ENCODE measurements around the gene VEZF1. TPM values are rescaled to one million over a fixed set of nuclear protein-coding genes. Genes with fewer than 3 reads are reported as not detected.
A peak's percentile ranks its signal among the peaks of the same experiment; 100 is the strongest.

VEZF1 gene
- total and polyA plus RNA-seq, 2 donors (not counting 1 experiment from before 2014, with no cell fraction given), result 14.7 to 75.9 TPM

GRCh38 chr17:57943645-57944044 lies 44.4 kb downstream of the VEZF1 start:
- Mint-ChIP-seq H3K9me3 (ENCODE audit: insufficient read depth) (peaks cover 2% of the 10 kb centered on the region), H3K27ac (no peak overlapping the region), H3K4me1 (peaks cover 55% of the 10 kb centered on the region), H3K4me3 (no peak overlapping the region), H3K27me3 (peaks cover 50% of the 10 kb centered on the region)
- H3K27ac ChIP-seq (ENCODE audit: low read length in 2 of 2), result no peak overlapping the region
- H2AFZ ChIP-seq (ENCODE audit: insufficient read depth, low read depth, low read length, poor library complexity, severe bottlenecking), result no peak overlapping the region
- H3K4me2 ChIP-seq (replicated peaks; ENCODE audit: low read depth, low read length, poor library complexity, severe bottlenecking), result no peak overlapping the region
- ChIA-PET POLR2A (interaction anchor here (1.0 kb wide), 1 partner anchor 18 kb away, joined by 6 read pairs; no protein-coding TSS in a partner anchor), CTCF (interaction anchor here (1.0 to 2.0 kb wide), 2 partner anchors 38 to 55 kb away, joined by 3 to 8 read pairs; no protein-coding TSS in a partner anchor)
- no peak overlapping the region for H3K9ac ChIP-seq (ENCODE audit: low read length)
- no peaks in the 10 kb centered on the region for H3K36me3 ChIP-seq (replicated peaks in 1 of 2; ENCODE audit: control extremely low read depth in 1 of 2, control insufficient read depth in 1 of 2, extremely low read depth in 1 of 2, insufficient read depth in 2 of 2, low read length in 1 of 2)
- H3K4me1 ChIP-seq (ENCODE audit: control insufficient read depth in 2 of 2, insufficient read depth in 2 of 2, low read length in 2 of 2), result peaks cover 45 to 58% of the 10 kb centered on the region in 2 donors
- no peak overlapping the region for H3K4me3 ChIP-seq (ENCODE audit: control extremely low read depth in 1 of 5, extremely low read depth in 1 of 5, insufficient read depth in 1 of 5, low read depth in 2 of 5, low read length in 4 of 5)
- intact Hi-C loops (cut with micrococcal nuclease), result no loop called here
- H4K20me1 ChIP-seq (ENCODE audit: control insufficient read depth, insufficient read depth, low read length, poor library complexity, severe bottlenecking), result peaks cover 7% of the 10 kb centered on the region
- no peaks in the 10 kb centered on the region for H3K79me2 ChIP-seq (ENCODE audit: control insufficient read depth, insufficient read depth, low read length)
- H3K27me3 ChIP-seq (replicated peaks in 1 of 4; ENCODE audit: control extremely low read depth in 1 of 4, control insufficient read depth in 3 of 4, insufficient read depth in 4 of 4, low read length in 3 of 4), result peaks cover 0 to 50% (median 32%) of the 10 kb centered on the region in 4 experiments
- ATAC-seq (ENCODE audit: low read depth), result no peak
- WGBS (ENCODE audit: insufficient coverage), result 86% methylated on average over 1 of the region's 3 CpGs
- DNase-seq, result no peak
- H3K9me3 ChIP-seq (ENCODE audit: control extremely low read depth in 1 of 3, control insufficient read depth in 2 of 3, insufficient read depth in 1 of 3, low read length in 2 of 3), result peaks cover 0 to 13% (median 6%) of the 10 kb centered on the region in 3 donors
- TF ChIP-seq EZH2 (IDR thresholded peaks at IDR 0.05; ENCODE audit: borderline replicate concordance, insufficient read depth, low read depth, low read length, poor library complexity, severe bottlenecking) (no peak), CTCF (IDR thresholded peaks at IDR 0.05) (no peak)

- H3K9me3 Mint-ChIP-seq (ENCODE audit: insufficient read depth), result peaks cover 2% of the 10 kb centered on the region
- CTCF ChIA-PET, result interaction anchor here (1.0 to 2.0 kb wide), 3 partner anchors 38 to 56 kb away, joined by 3 to 8 read pairs (median 3); no protein-coding TSS in a partner anchor
- H3K4me1 ChIP-seq (ENCODE audit: control insufficient read depth in 2 of 2, insufficient read depth in 2 of 2, low read length in 2 of 2), result peaks cover 45 to 55% of the 10 kb centered on the region in 2 donors
- peak overlapping the region; percentile 24 for H3K4me2 ChIP-seq (replicated peaks; ENCODE audit: low read depth, low read length, poor library complexity, severe bottlenecking)
- peaks cover 0 to 13% (median 6%) of the 10 kb centered on the region in 3 donors for H3K9me3 ChIP-seq (ENCODE audit: control extremely low read depth in 1 of 3, control insufficient read depth in 2 of 3, insufficient read depth in 1 of 3, low read length in 2 of 3)
- POLR2A ChIA-PET, result interaction anchor here (1.0 kb wide), 1 partner anchor 18 kb away, joined by 6 read pairs; no protein-coding TSS in a partner anchor
- no peak overlapping the region for H3K4me3 ChIP-seq (ENCODE audit: control extremely low read depth in 1 of 5, extremely low read depth in 1 of 5, insufficient read depth in 1 of 5, low read depth in 2 of 5, low read length in 4 of 5)
- no peaks in the 10 kb centered on the region for H3K79me2 ChIP-seq (ENCODE audit: control insufficient read depth, insufficient read depth, low read length)
- ATAC-seq (ENCODE audit: low read depth) (no peak), DNase-seq (no peak)
- no peak overlapping the region for H3K27ac ChIP-seq (ENCODE audit: low read length in 2 of 2)
- H3K27me3 ChIP-seq (replicated peaks in 1 of 4; ENCODE audit: control extremely low read depth in 1 of 4, control insufficient read depth in 3 of 4, insufficient read depth in 4 of 4, low read length in 3 of 4), result peaks cover 0 to 46% (median 31%) of the 10 kb centered on the region in 4 experiments
- peaks cover 7% of the 10 kb centered on the region for H4K20me1 ChIP-seq (ENCODE audit: control insufficient read depth, insufficient read depth, low read length, poor library complexity, severe bottlenecking)
- H3K4me3 Mint-ChIP-seq, result peak overlapping the region; percentile 13
- no peak overlapping the region for H3K9ac ChIP-seq (ENCODE audit: low read length)
- H3K27ac Mint-ChIP-seq, result no peak overlapping the region
- no peak overlapping the region for H2AFZ ChIP-seq (ENCODE audit: insufficient read depth, low read depth, low read length, poor library complexity, severe bottlenecking)
- no peaks in the 10 kb centered on the region for H3K36me3 ChIP-seq (replicated peaks in 1 of 2; ENCODE audit: control extremely low read depth in 1 of 2, control insufficient read depth in 1 of 2, extremely low read depth in 1 of 2, insufficient read depth in 2 of 2, low read length in 1 of 2)
- intact Hi-C loops (cut with micrococcal nuclease), result no loop called here
- WGBS (ENCODE audit: insufficient coverage), result 72% methylated on average over 4 of the region's 6 CpGs
- peaks cover 50% of the 10 kb centered on the region for H3K27me3 Mint-ChIP-seq
- peaks cover 50% of the 10 kb centered on the region for H3K4me1 Mint-ChIP-seq
- no peak for TF ChIP-seq CTCF (IDR thresholded peaks at IDR 0.05)
- no peak for TF ChIP-seq EZH2 (IDR thresholded peaks at IDR 0.05; ENCODE audit: borderline replicate concordance, insufficient read depth, low read depth, low read length, poor library complexity, severe bottlenecking)
Observed at GRCh38 chr17:57943140-57943539, 44.9 kb downstream of the VEZF1 start.

Measured in B cell (primary cell).